HK-2 (cell line): ENCODE results near the gene TTBK2.
"Not testable (repeated sequence)": the region's sequence is repeated elsewhere in the genome, so short reads cannot be mapped to it uniquely, and the experiment has no call there.

Source experiments
- DNase-seq: peaks from one replicate; pipeline ENCODE4 v3.0.0-alpha.2; 2018; ENCODE audit not compliant: unreplicated experiment

TTBK2 gene

DNA sequence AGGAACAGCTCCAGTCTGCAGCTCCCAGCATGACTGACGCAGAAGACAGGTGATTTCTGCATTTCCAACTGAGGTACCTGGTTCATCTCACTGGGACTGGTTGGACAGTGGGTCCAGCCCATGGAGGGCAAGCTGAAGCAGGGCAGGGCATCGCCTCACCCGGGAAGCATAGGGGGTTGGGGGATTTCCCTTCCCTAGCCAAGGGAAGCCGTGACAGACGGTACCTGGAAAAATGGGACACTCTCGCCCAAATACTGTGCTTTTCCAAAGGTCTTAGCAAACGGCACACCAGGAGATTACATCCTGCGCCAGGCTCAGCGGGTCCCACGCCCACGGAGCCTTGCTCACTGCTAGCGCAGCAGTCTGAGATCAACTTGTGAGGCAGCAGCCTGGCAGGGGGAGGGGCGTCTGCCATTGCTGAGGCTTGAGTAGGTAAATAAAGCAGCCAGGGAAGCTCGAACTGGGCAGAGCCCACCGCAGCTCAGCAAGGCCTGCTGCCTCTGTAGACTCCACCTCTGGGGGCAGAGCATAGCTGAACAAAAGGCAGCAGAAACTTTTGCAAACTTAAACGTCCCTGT lies 156.3 kb downstream of the TTBK2 start:
- not testable (repeated sequence) for DNase-seq

DNA sequence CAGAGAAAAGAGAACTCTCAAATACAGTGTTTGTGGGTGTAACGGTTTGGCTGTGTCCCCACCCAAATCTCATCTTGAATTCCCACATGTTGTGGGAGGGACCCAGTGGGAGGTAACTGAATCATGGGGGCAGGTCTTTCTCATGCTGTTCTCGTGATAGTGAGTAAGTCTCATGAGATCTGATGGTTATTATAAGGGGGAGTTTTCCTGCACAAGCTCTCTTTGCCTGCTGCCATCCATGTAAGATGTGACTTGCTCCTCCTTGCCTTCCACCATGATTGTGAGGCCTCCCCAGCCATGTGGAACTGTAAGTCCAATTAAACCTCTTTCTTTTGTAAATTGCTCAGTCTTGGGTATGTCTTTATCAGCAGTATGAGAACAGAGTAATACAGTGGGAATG lies 158.8 kb downstream of the TTBK2 start:
- not testable (repeated sequence) for DNase-seq

DNA sequence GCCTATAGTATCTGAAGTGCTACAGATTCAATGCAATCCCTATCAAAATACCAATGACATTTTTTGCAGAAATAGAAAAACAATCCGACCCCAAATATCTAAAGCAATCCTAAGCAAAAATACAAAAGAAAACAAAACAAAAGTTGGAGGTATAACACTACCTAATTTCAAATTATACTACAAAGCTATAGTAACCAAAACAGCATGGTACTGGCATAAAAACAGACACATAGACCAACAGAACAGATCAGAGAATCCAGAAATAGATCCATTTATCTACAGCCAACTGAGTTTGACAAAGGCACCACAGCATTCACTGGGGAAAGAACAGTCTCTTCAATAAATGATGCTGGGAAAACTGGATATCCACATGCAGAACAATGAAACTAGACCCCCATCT lies 159.8 kb downstream of the TTBK2 start:
- DNase-seq: no peak

DNA sequence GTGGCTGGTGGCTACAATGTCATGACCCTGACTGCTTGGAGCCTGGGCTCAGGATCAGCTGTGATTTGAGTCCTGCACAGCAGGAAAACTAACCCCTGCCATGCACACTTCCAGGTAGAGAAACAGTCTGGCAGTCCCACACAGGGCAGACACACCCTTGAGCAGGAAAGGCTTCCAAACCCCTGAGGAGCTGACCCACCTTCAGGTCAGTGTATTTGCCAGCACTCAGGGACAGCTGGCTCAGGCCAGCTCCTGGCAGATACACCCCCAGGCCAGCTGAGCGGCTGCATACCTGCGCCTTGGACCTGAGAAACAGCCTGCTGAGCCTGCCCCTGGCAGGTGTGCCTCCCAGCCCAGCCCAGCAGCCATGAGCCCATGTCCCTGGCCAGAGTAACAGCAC lies 161.5 kb downstream of the TTBK2 start:
- DNase-seq: no peak

DNA sequence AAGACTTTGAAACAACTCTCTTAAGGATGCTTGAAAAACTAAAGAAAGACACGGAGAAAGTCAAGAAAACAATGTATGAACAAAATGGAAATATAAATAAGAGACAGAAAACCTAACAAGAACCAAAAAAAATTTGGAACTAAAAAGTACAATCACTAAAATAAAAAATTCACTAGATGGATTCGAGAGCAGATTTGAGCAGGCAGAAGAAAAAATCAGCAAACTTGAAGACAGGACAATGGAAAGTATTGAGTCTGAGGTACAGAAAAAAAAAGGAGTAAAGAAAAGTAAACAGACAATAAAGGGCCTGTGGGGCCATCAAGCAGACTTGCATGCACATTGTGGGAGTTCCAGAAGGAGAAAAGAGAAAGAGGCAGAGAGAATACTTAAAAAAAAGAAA lies 170.3 kb downstream of the TTBK2 start:
- DNase-seq: no peak

DNA sequence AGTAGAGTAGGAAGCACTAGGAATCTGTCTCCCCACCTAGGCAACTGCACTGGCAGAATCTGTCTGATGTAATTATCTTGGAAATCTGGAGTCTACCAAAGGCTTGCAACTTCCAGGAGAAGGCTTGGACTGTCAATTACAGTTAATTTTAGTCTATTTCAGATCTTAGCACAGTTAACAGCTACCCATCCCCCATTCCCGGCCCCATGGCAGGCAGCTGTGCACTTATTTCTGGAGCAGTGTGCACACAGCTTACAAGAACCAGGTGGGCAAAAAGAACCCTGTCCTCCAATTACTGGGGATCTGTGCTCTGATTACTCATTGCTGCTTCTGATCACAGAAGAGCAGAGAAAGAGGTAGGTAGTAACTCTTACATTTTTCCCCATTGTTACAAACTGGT lies 171.3 kb downstream of the TTBK2 start:
- DNase-seq: no peak

DNA sequence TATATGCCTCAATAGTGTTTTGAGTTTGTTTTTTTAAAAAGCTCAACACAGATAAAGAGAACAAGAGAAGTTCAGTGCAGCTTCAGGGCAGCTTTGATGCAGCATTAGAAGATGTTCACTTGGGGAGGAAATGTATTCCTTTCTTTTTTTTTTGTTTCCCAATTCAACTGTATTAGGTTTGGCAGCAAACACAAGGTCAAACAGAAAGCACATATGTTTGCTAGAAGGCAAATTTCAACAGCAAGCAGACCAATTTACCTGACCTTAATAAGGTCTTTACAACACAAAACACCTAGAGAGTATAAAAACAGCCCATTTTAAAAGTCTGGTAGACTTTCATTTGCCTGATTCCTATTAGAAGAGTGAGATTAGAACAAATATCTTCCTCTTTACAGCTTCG lies 176.4 kb downstream of the TTBK2 start:
- no peak for DNase-seq

DNA sequence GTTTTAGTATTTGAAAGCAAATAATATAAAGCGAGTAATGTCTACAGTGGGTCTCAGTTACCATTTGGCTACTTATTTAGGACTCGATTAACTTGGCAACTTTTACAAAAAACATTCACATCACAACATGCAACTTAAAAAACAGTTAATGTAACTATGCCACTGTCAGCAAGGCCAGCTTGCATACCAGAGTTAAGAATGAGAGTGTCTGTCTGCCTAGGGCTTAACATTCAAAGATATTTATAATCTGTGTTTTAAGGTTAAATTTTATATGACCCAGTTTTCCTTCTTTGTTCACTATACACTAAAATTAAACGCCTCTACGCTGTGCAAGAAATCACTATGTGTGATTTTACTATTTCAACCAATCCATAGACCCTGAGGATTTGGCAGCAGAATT lies 178.4 kb downstream of the TTBK2 start:
- no peak for DNase-seq

DNA sequence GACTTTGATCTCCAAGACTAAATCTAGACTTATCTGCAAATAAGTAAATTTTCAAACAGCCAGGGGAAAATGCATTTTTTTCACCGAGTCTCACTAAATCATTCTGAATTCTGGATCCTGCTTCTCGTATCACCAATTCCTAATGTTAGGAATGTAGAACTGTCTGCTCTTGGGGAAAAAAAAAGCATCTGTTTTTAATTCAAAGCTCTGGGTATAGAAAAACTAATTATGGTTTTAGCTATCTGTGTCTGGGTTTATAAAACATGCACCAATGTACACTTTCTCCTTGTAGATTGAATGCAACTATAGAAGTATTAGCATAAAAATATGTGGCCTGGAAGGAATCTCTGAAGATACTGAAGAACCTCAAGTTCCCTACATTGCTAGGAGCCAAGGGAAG lies 178.9 kb downstream of the TTBK2 start:
- DNase-seq: no peak

DNA sequence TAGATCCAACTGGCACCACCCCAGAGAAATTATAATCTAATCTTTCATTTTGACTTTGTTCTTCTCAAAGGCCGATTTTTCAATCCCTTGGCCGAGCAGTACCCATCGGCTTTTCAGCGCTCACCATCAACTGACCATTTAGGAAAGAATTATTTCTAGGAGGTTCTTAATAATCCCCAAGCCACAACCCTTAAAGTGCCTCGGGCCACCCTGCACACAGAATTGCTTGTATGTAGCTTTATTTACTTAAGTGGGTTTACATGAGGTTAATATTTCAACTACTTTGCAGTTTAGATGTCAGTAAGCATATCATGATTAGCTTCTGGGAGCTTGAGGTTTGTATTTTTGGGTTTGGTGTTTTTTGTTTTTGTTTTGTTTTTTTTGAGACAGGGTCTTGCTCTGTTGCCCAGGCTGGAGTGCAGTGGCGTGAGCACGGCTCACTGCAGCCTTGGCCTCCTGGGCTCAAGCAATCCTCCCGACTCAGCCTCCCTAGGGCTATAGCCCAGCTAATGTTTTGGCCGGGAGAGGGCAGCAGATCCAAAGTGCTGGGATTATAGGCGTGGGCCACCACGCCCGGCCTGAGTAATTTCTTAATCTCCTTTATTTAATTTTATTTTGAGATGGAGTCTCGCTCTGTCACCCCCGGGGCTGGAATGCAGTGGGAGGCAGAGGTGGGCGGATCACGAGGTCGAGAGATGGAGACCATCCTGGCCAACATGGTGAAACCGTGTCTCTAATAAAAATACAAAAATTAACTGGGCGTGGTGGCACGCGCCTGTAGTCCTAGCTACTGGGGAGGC lies 182.8 kb downstream of the TTBK2 start:
- DNase-seq: no peak

DNA sequence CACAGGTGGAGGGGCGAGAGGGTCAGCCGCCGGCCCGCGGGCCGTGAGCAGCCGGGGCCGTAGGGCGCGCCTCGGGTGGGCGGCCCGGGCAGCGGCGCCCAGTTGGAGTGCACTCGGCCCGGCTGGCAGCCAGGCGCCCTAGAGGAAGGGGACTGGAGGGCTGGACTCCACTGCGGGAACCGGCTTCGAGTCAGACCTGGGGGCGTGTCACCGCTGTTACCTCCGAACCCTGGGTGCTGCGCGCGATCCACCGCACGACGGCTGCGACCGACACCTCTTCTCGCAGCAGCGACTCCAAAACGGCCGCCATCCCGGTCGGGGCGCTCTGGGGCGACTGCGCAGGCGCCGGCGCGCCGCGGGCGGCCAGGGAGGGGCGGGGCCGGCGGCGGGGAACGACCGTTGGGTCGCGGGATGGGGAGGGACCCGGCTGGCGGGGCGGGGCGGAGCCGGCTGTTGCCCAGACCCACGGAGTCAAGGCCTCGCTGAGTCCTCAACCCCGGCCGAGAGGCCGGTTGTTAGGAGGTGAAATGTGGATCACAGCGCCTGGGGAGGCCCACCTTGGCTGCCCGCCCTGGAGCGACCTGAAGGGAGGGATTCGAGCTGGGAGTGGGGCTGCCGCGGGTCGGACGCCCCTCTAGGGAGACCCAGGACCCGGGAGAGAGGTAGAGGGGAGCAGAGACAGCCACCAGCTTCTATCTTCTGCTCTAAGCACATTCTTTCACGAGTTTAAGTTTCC lies 183.6 kb downstream of the TTBK2 start, which contains the start of gene CDAN1:
TSS of gene CDAN1 (minus strand) at position 336 of the 736 bp plus-strand sequence. CDS start at position 310, 26 bp downstream.
- DNase-seq: peak; percentile 86

DNA sequence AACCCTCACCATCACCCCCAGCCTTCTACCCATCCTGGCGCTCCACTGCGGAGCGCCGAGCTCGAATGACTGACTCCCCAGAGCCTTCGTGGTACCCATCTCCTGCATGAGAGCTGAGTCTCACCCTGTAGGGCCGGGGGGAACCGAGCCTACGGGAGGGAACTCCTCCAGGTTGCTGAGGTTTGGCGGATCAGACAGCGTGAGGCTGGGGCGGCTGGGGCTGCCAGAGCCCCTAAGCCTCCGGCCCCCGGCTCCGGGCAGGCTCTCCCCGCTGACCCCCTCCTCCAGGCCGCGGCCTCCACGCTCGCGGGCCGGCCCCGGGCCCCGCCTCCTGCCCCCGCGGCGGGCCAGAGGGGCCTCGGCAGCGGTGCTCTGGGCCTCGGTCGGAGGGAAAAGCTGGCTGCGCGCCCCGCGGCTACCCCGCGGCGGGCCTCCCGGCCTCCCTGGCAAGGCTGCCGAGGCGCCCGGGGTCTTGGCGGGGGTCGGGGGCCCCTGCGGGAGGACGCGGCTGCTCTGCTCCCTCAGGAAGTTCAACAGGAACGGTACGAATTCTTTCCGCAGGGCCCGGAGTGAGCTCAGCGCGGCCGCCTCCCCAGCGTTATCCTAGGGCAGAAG lies 184.3 kb downstream of the TTBK2 start:
- DNase-seq: peak; percentile 17

DNA sequence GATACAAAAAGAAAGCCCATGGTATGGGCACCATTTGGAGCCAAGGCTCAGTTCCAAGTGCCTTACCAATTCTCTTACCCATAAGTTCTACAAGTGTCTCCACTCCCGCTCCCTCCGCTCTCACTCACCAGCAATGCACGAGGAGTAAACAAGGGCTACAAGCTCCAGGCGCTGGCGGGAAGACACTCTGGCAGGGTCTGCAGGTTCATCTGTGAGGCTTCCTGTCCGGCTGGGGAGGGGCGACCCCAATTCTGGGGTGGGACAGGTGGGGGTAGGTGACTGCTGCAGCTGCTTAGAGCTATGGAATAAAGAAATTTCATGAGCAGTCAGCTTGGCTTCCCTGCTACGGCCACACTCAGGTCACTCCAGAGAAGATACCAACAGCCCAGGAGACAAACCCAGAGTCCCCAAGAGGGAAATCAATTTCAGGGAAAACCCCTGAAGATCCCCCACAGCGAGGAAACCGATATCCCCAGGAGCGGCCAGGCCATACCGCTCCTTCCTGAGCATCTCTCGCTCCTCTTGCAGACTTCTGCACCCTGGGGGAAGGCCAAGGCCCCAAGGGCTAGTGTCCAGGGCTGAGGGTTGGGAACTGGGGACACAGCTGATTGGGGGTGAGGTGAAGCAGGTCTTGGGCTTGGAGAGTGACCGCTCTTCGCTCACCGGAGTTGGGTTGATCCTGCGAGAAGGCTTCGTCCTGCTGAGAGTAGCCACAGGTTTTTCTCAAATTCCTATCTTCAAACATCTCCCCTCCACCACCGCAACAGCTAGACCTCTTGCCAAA lies 185.0 kb downstream of the TTBK2 start:
- DNase-seq: no peak

DNA sequence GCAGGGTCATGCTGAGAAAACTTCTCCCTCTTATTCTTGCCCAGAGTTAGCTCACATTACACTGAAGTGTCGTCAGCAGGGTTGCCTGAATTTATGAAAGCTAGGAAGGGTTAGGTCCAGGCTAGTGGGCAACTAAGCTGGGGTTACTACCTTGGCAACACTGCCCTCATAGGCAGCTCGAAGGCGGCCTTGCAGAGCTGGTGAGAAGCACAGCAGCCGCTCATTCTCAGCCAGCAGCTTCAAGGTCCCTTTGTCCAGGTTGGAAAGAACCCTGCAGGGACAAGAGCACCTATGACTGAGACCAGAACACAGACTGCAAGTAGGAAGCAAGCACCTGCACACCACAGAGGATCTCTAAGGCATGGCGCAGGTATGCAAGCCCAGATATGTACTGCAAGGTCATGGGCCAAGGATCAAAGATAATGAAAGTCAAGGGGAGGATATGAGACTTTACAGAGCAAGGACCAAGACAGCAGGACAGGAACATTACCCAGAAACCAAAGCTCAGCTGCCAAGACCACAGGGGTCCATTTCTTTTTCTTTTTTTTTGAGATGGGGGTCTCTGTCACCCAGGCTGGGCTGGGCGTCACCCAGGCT lies 186.4 kb downstream of the TTBK2 start:
- DNase-seq: no peak

DNA sequence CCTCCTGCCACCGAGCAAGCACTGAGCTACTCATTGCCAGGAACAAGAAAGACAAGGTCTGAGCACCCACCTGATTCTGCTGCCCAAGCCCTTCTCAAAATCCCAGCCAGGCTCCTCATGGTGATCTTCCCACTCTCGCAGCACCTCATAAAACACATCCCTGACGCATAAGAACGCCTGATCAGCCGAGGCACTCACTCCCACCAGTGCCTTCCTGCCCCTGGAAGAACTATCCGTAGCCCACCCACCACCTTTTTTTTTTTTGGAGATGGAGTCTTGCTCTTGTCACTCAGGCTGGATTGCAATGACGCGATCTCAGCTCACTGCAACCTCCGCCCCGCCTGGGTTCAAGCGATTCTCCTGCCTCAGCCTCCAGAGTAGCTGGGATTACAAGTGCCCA lies 187.6 kb downstream of the TTBK2 start:
- DNase-seq: no peak

DNA sequence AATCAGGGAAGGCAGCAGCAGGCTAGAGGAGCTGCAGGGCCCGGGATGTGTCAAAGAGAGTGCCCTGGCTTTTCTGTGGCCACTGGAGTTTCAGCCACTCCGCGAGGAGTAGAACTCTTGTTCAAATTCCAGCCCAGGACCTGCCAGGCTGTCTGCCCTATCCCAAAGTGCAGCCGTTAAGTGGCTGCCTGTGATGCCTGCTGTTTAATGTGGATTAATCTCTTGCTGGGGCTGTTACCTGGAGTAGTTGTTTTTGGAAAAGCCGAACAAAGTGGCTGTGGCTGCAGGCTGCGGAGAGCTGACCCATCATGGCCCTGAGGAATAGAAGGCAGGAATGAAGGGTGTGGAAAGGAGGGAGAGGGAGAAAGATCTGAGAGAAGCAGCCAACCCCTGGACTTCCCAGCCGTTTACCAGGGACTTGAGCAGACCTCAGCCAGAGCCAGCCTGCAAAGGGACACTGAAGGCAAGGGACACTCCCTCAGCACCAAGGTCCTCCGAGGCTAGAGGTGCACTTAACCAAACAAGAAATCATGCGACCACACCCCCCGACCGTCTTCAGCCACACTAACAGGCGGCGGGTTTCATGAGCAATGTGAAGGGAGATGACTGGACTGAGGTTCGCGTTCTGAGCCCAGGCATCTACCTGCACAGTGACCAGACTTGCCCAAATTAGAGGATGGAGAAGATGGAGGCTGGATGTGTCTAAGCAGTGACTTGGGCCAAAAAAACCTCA lies 188.3 kb downstream of the TTBK2 start:
- no peak for DNase-seq

DNA sequence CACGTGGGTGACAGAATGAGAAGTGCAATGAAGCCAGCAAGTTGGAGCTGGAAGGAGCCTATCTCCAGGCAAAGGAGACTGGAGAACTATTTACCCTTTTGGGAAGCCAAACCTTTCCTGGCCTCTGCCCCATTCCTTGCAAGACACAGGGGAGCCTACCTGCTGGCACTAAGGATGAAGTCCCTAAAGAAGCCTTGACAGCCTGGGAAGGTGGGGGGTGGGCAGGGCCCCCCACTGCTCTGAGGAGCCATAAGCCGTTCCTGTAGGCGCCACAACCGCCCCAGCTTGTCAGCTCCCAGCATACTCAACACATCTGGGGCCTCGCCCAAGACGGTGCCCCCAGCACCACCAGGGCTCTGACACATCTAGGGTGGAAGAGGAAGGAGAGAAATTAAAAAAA lies 189.1 kb downstream of the TTBK2 start:
- no peak for DNase-seq

DNA sequence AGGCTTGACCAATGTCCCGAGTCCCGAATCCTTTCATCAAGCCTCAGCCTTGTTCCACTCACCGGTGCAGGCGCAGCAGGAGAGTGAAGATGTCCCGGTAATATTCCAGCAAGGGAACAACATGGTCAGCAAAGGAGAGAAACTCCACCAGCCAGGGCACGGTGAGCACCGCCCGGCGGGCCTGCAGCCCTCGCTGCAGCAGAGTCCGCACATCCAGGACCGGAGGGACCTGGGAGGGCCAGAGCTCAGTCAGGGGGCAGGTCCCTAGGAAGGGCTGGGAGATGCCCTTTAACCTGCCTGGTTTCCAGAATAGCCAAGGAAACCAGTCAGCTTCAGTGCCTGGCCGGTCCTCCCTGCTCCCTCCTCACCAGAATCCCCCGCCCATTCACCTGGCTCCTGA lies 190.0 kb downstream of the TTBK2 start:
- no peak for DNase-seq

DNA sequence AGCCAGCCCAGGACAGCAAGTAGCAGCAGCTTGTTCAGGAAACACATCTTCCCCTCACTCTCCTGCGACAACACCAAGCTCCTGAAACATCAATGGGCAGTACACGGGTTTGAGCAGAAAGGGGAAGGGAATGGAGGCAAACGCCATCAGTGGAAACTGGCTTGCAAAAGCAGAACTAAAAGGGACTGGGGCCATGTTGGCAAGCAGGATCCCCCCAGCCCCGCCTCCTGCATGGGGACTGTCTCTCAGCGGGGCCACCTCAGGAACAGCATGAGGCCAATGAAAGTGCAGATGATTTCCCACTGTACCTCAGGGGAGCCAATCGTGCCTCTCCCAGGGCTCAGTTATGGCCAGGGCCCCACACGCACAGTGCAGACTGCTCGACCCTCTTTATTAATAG lies 190.4 kb downstream of the TTBK2 start:
- DNase-seq: no peak

DNA sequence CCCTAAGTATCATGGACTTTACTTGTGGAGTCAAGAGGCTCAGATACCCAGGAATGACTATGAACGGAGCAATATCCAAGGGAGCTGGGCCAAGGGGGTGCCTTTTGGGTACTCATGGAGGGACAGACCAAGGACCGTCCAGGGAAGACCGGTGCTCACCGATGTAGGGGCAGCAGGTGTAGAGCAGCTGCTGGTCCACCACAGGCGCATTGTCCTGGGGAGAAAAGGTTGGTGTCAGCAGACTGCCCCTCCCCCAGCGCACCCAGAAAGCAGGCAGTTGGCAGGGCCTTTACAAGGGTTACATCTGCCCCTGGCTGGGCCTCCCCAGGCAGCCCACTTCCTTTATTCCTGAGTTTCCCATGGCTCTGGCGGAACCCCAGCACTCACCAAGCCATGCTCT lies 191.2 kb downstream of the TTBK2 start:
- DNase-seq: no peak

DNA sequence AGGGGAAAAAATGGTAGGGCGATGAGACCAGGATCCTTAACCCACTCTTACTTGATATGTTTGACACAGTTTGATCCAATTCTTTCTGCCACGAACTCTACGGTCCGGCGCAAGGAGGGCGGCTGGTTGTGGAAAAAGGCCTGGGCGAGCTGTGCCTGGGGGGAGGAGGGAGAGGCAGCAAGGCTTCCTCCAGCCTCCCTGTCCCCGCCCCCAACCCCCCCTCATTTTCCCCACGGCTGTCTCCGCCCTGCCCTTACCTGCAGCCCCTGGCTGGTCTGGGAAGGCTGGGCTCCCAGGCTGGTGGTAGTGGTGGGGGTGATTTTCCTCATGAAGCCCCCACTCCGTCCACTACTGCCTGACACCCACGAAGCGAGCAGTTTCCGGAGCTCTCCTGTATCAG lies 191.6 kb downstream of the TTBK2 start:
- no peak for DNase-seq
